Motor neuron (in vitro differentiated cells): ENCODE measurements around the gene NPY4R2. TPM values are rescaled to one million over a fixed set of nuclear protein-coding genes. Genes with fewer than 3 reads are reported as not detected.
"Not testable (repeated sequence)": the region's sequence is repeated elsewhere in the genome, so short reads cannot be mapped to it uniquely, and the experiment has no call there.

Experiments used
- ATAC-seq, 8 experiments: fragments of 200-7000 bp; cut with Tn5 transposase; replicated peaks in 6 of 8; 2 replicates each; pipeline ENCODE4 v1.8.0; 2021; ENCODE audit warnings: mild to moderate bottlenecking in 8 of 8, moderate library complexity in 8 of 8
- H3K27ac ChIP-seq, 2 donors: fragments of 250-450 bp; sonication (Bioruptor Pico); 2 replicates each; pipeline ENCODE4 v1.9.0; 2021; ENCODE audit warnings: antibody characterized with exemption in 2 of 2, mild to moderate bottlenecking in 2 of 2, moderate library complexity in 1 of 2
- H3K4me1 ChIP-seq, 2 donors: fragments of 250-450 bp; sonication (Bioruptor Pico); replicated peaks in 1 of 2; 2 replicates each; pipeline ENCODE4 v1.6.1; 2021; ENCODE audit warnings: antibody characterized with exemption in 2 of 2, mild to moderate bottlenecking in 2 of 2, moderate library complexity in 1 of 2
- H3K4me3 ChIP-seq, 5 donors: fragments of 250-450 bp; sonication (Bioruptor Pico); 2 replicates each; pipeline ENCODE4 v1.9.0; 2021; ENCODE audit warnings: antibody characterized with exemption in 5 of 5, mild to moderate bottlenecking in 5 of 5, moderate library complexity in 4 of 5
- WGBS, 10 experiments: fragments of 450-650 bp; shearing (Covaris generic); methylation state at CpG; one replicate each; pipeline ENCODE4 v1.0.0; 2022; 5-methylcytosine and 5-hydroxymethylcytosine counted together
- in situ Hi-C, 9 experiments: fragments of 400-800 bp; cut with MboI; loops; one replicate each; pipeline ENCODE4 v1.15.0; 2021; ENCODE audit warnings: low sequenced_read_pairs in 9 of 9, low pct_unique_long_range_greater_than_20kb in 2 of 9; ENCODE audit not compliant: unreplicated experiment in 9 of 9
- total RNA-seq, 8 experiments: library from RNA; unstranded; fragments of 300-600 nt; gene quantifications; 2 replicates each; pipeline versions ENCODE4 v1.2.3 to v1.2.4, GENCODE V29; 2022

Gene NPY4R2
- 1 to 10 TPM in 1 of 8 experiments, under 1 TPM in 3, not detected in 4; 0.11 to 1.4 (median 0.21) TPM for total RNA-seq

GRCh38 chr10:47918475-47918874 lies at the start of gene NPY4R2:
NPY4R2 (plus strand) TSS chr10:47918662; CDS start chr10:47921988, 3,326 bp downstream.
- H3K4me1 ChIP-seq, H3K4me3 ChIP-seq, H3K27ac ChIP-seq, in situ Hi-C loops: not testable (repeated sequence)
- whole genome bisulfite sequencing, 10 experiments = no CpG with 5 or more reads among the region's 35 CpGs
- ATAC-seq = peak in 1 of 8 experiments; percentile 53

GRCh38 chr10:47870887-47871286 lies 47.6 kb upstream of the NPY4R2 start:
- WGBS, 10 experiments = no CpG with 5 or more reads among the region's 8 CpGs
- in situ Hi-C loops = not testable (repeated sequence)

GRCh38 chr10:47871485-47872180 lies 46.8 kb upstream of the NPY4R2 start:
- H3K27ac ChIP-seq, H3K4me3 ChIP-seq, H3K4me1 ChIP-seq, in situ Hi-C loops, ATAC-seq: not testable (repeated sequence)
- no CpG with 5 or more reads among the region's 8 CpGs for WGBS, 10 experiments

More at GRCh38 chr10:47870887-47871286, 47.6 kb upstream of the NPY4R2 start:
- not testable (repeated sequence) for H3K27ac ChIP-seq, ATAC-seq, H3K4me1 ChIP-seq, H3K4me3 ChIP-seq

GRCh38 chr10:47872236-47872635 lies 46.2 kb upstream of the NPY4R2 start:
- in situ Hi-C loops, H3K27ac ChIP-seq, H3K4me3 ChIP-seq, H3K4me1 ChIP-seq: not testable (repeated sequence)
- no CpG with 5 or more reads among the region's 5 CpGs for WGBS, 10 experiments
- ATAC-seq = peak in 6 of 8 experiments; percentile 23 to 97 (median 64)

GRCh38 chr10:47884239-47884638 lies 34.2 kb upstream of the NPY4R2 start:
- peak in 1 of 8 experiments; percentile 32 for ATAC-seq
- H3K27ac ChIP-seq, H3K4me1 ChIP-seq, in situ Hi-C loops, H3K4me3 ChIP-seq: not testable (repeated sequence)
- no CpG with 5 or more reads among the region's 3 CpGs for WGBS, 10 experiments

GRCh38 chr10:47884934-47885333 lies 33.5 kb upstream of the NPY4R2 start:
- in situ Hi-C loops, H3K4me1 ChIP-seq, H3K4me3 ChIP-seq, H3K27ac ChIP-seq: not testable (repeated sequence)
- peak in 2 of 8 experiments; percentile 55 to 91 for ATAC-seq
- WGBS, 10 experiments = no CpG with 5 or more reads among the region's 3 CpGs

GRCh38 chr10:47886356-47886755 lies 32.1 kb upstream of the NPY4R2 start:
- H3K4me1 ChIP-seq, in situ Hi-C loops, ATAC-seq, H3K4me3 ChIP-seq, H3K27ac ChIP-seq: not testable (repeated sequence)
- WGBS, 10 experiments = no CpG with 5 or more reads among the region's 2 CpGs

GRCh38 chr10:47886827-47887226 lies 31.6 kb upstream of the NPY4R2 start:
- H3K27ac ChIP-seq, ATAC-seq, H3K4me3 ChIP-seq, H3K4me1 ChIP-seq, in situ Hi-C loops: not testable (repeated sequence)
- WGBS, 10 experiments = no CpG with 5 or more reads among the region's 4 CpGs

GRCh38 chr10:47890737-47891136 lies 27.7 kb upstream of the NPY4R2 start:
- H3K27ac ChIP-seq, H3K4me3 ChIP-seq, in situ Hi-C loops, H3K4me1 ChIP-seq, ATAC-seq: not testable (repeated sequence)

- H3K27ac ChIP-seq, H3K4me3 ChIP-seq, in situ Hi-C loops, H3K4me1 ChIP-seq: not testable (repeated sequence)
- ATAC-seq = peak in 2 of 8 experiments; percentile 21 to 48
- no CpG with 5 or more reads among the region's 2 CpGs for WGBS, 10 experiments
Measured at GRCh38 chr10:47892494-47893261, 25.8 kb upstream of the NPY4R2 start.

GRCh38 chr10:47894571-47894970 lies 23.9 kb upstream of the NPY4R2 start:
- H3K27ac ChIP-seq, ATAC-seq, in situ Hi-C loops, H3K4me1 ChIP-seq, H3K4me3 ChIP-seq: not testable (repeated sequence)
- WGBS, 10 experiments = no CpG with 5 or more reads among the region's 2 CpGs

- no CpG with 5 or more reads among the region's 2 CpGs for WGBS, 10 experiments
- H3K4me3 ChIP-seq, in situ Hi-C loops, ATAC-seq, H3K4me1 ChIP-seq, H3K27ac ChIP-seq: not testable (repeated sequence)
Measured at GRCh38 chr10:47897813-47898212, 20.6 kb upstream of the NPY4R2 start.

- peak in 3 of 8 experiments; percentile 98 to 99 (median 99) for ATAC-seq
- WGBS, 10 experiments = no CpG with 5 or more reads among the region's 1 CpG
- H3K4me1 ChIP-seq, in situ Hi-C loops, H3K27ac ChIP-seq, H3K4me3 ChIP-seq: not testable (repeated sequence)
Measured at GRCh38 chr10:47909333-47909732, 9.1 kb upstream of the NPY4R2 start.

- H3K4me3 ChIP-seq, ATAC-seq, in situ Hi-C loops, H3K4me1 ChIP-seq, H3K27ac ChIP-seq: not testable (repeated sequence)
- no CpG with 5 or more reads among the region's 4 CpGs for WGBS, 10 experiments
Measured at GRCh38 chr10:47910486-47910885, 8.0 kb upstream of the NPY4R2 start.
